Mesodermal cell (in vitro differentiated cells): ENCODE measurements around the gene GGCX. TPM values are rescaled to one million over a fixed set of nuclear protein-coding genes. Genes with fewer than 3 reads are reported as not detected.
A peak's percentile ranks its signal among the peaks of the same experiment; 100 is the strongest.
"Not testable (repeated sequence)": the region's sequence is repeated elsewhere in the genome, so short reads cannot be mapped to it uniquely, and the experiment has no call there.

Source experiments
- H3K27ac ChIP-seq: 2 replicates; pipeline ENCODE4 v1.7.0; 2013; ENCODE audit warnings: mild to moderate bottlenecking, low read depth, low read length, moderate library complexity; ENCODE audit not compliant: severe bottlenecking
- H3K36me3 ChIP-seq: 2 replicates; pipeline ENCODE4 v1.7.1; 2013; ENCODE audit warnings: mild to moderate bottlenecking, low read length, moderate library complexity; ENCODE audit not compliant: control insufficient read depth, insufficient read depth
- H3K4me1 ChIP-seq: one replicate; pipeline ENCODE4 v1.7.1; 2013; ENCODE audit warnings: mild to moderate bottlenecking, low read length; ENCODE audit not compliant: insufficient read depth, control insufficient read depth, poor library complexity, severe bottlenecking
- H3K4me3 ChIP-seq: 2 replicates; pipeline ENCODE4 v1.7.0; 2013; ENCODE audit warnings: low read length, control low read depth, mild to moderate bottlenecking; ENCODE audit not compliant: insufficient read depth, poor library complexity, severe bottlenecking; ENCODE audit errors: extremely low read depth
- H3K9me3 ChIP-seq: 2 replicates; pipeline ENCODE4 v1.7.1; 2013; ENCODE audit warnings: mild to moderate bottlenecking, low read length, moderate library complexity; ENCODE audit not compliant: control insufficient read depth
- WGBS, 2 experiments: methylation state at CpG; one replicate each; pipeline ENCODE4 v1.1.5; 2013; ENCODE audit warnings: missing lambda C conversion rate in 2 of 2; ENCODE audit not compliant: insufficient coverage in 2 of 2; 5-methylcytosine and 5-hydroxymethylcytosine counted together
- polyA plus RNA-seq, 2 experiments: library from polyadenylated mRNA; stranded (reverse); fragments of 50-300 nt; gene quantifications; one replicate each; pipeline ENCODE4 v1.2.3, GENCODE V29; 2013

GGCX gene
- polyA plus RNA-seq (2013, experiment 1 of 2), result 51.1 TPM
- 39.2 TPM for polyA plus RNA-seq (2013, experiment 2 of 2)

DNA sequence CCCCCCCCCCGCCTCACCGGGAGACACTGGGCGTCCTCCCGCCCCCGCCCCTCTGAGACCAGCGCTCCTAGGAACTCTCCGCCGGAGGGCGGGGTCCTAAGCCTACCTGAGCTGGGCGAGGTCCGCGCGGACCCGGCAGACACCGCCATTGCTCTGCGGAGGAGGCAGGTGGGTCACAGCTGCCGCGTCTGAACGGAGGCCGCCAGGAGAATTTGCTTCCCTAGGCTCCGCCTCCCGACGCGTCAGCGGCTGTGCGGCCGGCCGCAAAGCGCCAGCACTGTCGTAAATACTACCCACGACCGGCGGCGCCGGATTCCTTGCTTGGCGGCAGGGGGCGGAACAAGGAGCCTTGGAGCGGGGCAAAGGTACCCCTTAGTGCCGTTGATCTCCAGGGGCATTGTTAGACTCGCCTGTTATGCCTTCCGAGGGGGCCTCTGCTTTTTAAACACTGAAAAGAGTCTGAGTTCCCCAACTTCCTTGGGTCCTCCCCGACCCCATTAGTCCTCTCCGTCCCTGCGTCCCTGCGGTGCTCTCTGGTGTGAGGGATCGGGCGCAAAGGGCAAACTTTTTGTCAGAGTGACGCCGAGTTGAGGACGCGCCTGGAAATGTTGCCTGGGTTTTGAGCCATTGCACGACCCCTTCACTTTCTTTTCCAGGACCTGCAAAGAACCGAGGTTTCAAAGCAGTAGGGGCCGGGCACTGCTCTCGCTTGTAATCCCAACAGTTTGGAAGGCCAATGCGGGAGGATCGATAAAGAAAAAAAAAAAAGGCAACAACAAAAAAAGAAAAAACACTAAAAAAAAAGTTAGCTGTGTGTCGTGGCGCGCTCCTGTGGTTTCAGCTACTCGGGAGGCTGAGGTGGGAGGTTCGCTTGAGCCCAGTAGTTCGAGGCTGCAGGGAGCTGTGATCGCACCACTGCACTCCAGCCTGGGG lies at the start of gene GGCX:
GGCX (minus strand) TSS at position 214 of the 933 bp plus-strand sequence; CDS start at position 149, 65 bp downstream.
- peak within 1 kb of the TSS; percentile 73 for H3K4me3 ChIP-seq
- peaks cover 31% of the 10 kb centered on the region for H3K36me3 ChIP-seq
- H3K4me1 ChIP-seq, result peaks cover 11% of the 10 kb centered on the region
- H3K27ac ChIP-seq, result peak within 1 kb of the TSS; percentile 83
- H3K9me3 ChIP-seq, result no peaks in the 10 kb centered on the region
- WGBS, 2 experiments, result 6 to 8% methylated on average over 45 to 48 of the region's 64 CpGs

DNA sequence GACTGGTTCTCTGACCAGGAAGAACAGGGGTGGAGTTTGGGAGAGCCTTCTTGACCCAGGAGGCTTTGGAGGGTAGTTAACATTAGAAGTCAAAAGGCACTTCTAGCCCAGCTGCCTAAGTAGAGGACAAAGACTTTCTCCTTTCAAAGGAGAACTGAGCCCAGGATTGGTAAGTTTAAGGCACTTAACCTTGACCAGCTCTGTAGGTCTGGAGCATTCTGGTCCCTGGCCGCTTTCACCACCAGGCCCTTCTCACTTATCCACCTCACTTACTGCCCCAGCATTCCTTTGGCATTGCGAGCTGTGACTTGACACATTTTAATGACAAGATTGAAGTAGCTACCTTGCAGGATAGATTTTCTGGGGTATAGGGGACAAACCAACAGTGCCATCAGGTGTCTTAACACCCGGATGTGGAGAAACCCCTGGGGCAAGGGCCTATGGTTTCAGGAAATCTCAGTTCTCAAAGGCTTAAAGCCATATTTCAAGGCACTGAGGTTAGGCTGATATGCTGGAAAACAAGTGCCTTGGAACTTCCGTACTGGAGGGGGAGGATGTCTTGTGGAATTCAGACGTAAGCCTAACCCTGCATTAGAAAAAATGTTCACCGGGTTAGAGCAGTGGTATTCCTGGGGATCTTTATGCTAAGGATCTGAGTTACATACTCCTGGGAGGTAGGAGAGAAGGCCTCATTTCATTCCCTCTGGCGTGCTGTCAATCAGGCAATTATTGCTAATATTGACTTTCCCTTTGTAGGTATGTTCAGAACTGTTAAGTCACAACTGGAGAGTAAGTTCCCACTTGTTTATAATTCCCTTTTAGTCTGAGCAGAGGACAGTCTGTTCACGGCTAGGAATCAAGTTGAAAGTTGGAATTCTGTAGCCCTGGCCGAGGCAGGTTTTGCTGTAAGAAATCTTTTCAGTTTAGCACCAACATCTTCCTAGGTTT lies 46.2 kb upstream of the GGCX start:
- Histone ChIP-seq H3K4me3 (no peak overlapping the region), H3K9me3 (no peaks in the 10 kb centered on the region), H3K4me1 (peaks cover 21% of the 10 kb centered on the region), H3K27ac (no peak overlapping the region), H3K36me3 (peaks cover 37% of the 10 kb centered on the region)
- 94 to 98% methylated on average over 5 to 7 of the region's 9 CpGs for WGBS, 2 experiments

DNA sequence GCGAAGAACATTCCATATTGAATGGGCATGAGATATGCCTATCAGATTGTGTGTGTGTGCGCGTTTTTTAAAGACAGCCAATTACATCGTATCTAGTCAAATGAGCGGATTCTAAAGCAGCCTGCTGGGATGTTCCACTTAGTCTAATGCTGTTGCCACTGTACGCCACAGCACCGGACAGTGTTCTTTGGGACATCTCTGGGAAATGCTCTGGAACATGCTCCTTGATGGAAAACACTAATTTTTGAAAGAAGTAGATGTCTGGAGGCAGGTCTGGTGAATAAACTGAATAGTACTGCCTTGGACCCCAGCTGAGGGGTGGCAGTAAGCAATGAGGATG lies 44.8 kb upstream of the GGCX start:
- Histone ChIP-seq H3K4me1 (peaks cover 21% of the 10 kb centered on the region), H3K9me3 (no peaks in the 10 kb centered on the region), H3K4me3 (no peak overlapping the region), H3K27ac (peak overlapping the region; percentile 62), H3K36me3 (peaks cover 37% of the 10 kb centered on the region)
- WGBS, 2 experiments, result 94 to 97% methylated on average over 7 of the region's 7 CpGs

DNA sequence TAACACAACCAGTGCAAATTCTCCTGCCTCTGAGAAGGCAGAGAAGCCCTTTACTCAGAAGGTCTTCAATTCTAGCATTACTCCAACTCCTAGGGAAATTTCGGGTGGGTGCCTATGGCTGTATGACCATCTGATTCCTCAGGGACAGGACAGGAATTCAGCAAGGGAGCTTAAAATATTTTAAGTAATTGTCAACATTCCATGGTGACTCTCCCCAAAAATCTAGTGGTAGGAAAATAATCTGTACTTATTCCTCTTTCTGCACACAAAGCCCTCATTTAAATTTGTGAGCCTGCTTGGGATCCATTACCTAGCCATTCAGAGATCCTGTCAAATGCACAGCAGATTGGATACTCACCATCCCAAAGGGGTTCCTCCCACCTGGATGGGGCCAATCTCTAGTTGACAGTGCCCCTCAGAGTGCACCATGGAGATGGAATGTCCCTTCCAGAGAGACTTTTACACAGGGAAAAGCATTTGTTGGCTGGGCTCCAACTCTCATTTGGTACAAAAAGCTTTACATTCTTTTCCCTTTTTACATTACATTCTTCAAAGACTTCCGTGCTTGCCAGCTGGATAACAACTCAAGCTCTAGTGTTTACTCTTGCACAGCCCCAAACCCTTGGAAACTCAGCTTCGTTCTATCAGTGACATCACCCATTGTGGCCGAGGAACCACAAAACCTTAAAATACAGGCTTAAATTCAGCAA lies 44.3 kb upstream of the GGCX start:
- no peak overlapping the region for H3K4me3 ChIP-seq
- H3K27ac ChIP-seq, result peak overlapping the region; percentile 62
- no peaks in the 10 kb centered on the region for H3K9me3 ChIP-seq
- WGBS, 2 experiments, result 91 to 93% methylated on average over 3 of the region's 4 CpGs
- H3K36me3 ChIP-seq, result peaks cover 39% of the 10 kb centered on the region
- H3K4me1 ChIP-seq, result peaks cover 21% of the 10 kb centered on the region

DNA sequence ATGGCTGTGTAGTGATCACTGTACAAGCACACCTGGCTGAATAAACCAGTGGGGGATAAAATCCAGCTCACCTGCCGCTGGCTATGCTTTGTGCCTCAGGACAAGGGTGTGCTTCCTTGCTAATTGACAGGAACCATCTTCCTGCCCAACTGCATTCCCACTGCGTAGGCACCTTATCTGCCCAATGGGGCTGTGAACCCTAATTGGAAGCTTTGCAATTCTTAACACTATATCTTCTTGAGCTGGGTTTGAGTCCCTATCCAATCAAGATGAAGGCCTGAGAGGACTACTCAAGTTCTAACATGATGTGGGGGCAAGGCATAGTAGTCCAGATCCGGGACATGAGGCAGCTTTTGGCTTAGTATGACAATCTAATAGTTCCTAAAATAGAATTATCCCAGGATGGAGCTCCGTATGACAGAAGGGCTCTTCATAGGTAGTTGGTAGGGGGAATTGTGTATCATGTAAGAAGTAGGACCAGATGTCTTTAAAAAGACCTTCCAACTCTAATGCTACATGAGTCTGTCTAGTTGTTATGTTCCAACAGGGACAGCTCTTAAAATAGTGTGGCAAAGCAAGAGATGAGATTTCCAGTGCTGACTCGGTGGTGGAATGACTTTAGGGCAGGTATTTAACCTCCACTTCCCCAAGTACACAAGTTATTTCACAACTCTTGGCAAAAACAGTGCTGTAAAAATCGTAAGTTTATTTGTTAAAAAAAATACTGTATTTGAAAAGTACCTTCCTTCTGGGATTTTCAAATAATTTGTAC lies 43.5 kb upstream of the GGCX start:
- 94 to 100% methylated on average over 2 to 3 of the region's 6 CpGs for WGBS, 2 experiments
- H3K4me3 ChIP-seq, result no peak overlapping the region
- H3K9me3 ChIP-seq, result no peaks in the 10 kb centered on the region
- H3K36me3 ChIP-seq, result peaks cover 32% of the 10 kb centered on the region
- H3K4me1 ChIP-seq, result peaks cover 21% of the 10 kb centered on the region
- H3K27ac ChIP-seq, result no peak overlapping the region

DNA sequence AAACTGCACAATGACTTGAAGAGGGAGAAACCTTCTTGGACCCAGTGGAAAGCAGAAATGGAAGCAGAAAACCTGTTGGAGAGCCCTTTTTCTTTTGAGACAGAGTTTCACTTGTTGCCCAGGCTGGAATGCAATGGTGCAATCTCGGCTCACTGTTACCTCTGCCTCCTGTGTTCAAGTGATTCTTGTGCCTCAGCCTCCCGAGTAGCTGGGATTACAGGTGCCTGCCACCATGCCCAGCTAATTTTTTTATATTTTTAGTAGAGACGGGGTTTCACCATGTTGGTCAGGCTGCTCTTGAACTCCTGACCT lies 42.8 kb upstream of the GGCX start:
- 86 to 100% methylated on average over 2 to 3 of the region's 3 CpGs for WGBS, 2 experiments
- not testable (repeated sequence) for H3K27ac ChIP-seq, H3K4me3 ChIP-seq, H3K9me3 ChIP-seq
- Histone ChIP-seq H3K4me1 (peaks cover 21% of the 10 kb centered on the region), H3K36me3 (peaks cover 34% of the 10 kb centered on the region)

DNA sequence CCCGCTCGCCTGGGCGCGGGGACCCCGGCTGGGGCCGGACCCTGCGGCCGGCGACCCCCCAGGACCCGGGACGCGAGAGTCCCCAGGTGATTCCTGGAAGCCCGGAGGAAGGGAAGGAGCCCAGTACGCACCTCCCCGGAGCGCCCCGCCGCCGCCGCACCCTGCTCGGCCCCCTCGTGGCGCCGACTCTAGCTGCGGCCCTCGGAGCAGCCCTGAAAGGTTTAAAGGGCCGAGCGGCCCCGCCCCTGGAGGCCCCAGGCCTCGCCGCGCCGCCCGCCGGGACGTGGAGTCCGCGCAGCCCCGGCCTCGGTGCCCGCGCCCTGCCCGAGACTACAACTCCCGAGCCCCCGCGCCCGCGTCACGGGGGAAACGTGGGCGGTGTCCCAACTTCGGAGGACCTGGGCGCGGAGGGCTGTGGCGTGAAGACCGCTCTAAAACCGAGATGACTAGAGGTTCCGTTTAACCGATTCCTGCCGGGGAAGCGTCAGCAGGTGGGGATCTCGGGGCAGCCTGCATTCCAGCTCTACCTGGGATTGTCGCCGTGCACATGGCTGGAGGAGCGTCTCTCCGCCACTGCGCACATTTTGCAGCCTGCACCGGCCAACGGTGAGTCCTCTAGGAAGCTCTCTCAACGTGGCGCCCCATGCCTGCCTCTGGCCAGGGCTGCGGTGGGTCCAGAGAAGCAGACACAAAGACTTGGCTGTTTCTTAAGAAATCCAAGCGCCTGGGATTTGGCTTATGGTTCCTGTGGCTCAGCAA lies 41.4 kb upstream of the GGCX start, which contains the start of gene TMEM150A:
TMEM150A (minus strand) TSS at position 223 of the 759 bp plus-strand sequence. CDS start 750 bp downstream, outside the sequence.
- H3K27ac ChIP-seq, result peak within 1 kb of the TSS; percentile 60
- peak within 1 kb of the TSS; percentile 82 for H3K4me3 ChIP-seq
- H3K36me3 ChIP-seq, result peaks cover 35% of the 10 kb centered on the region
- H3K4me1 ChIP-seq, result peaks cover 16% of the 10 kb centered on the region
- 0% methylated on average over 58 to 64 of the region's 73 CpGs for WGBS, 2 experiments
- H3K9me3 ChIP-seq, result no peaks in the 10 kb centered on the region

DNA sequence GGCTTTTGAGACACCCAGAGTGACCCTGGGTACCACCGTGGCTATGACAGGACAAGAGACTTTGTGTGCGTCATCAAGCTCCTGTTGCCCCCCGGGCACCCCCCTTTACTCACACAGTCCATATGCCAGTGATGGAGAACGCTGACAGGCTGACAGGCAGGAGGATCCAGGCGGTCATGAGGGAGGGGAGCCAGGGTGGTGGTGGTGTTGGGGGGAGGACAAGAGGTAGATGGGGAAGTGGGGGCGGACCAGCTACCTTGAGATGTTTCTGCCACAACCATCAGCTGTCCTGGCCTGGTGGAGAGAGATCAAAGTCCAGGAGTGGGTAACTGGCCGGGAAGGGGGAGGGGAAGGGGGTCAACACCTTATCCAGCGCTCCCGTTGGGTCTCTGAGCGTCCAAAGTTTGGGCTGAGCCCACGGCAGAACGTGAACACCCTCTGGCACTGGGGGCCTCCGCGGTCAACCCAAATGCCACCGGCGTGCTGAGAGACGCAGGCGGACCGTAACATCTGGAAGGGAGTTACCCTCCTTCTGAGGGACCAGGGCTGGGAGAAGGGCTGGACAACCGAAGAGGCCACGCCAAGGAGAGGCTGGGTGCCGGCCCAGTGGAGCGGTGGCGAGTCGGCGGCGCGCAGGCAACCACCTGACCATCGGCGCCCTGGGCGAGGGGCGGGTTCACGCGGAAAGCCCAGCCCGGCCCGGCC lies 40.6 kb upstream of the GGCX start:
- Histone ChIP-seq H3K4me1 (peaks cover 13% of the 10 kb centered on the region), H3K36me3 (peaks cover 38% of the 10 kb centered on the region), H3K4me3 (peak overlapping the region; percentile 82), H3K9me3 (no peaks in the 10 kb centered on the region), H3K27ac (no peak overlapping the region)
- 6 to 8% methylated on average over 21 to 32 of the region's 36 CpGs for WGBS, 2 experiments
